Heart left ventricle (tissue), 13 donors: ENCODE data around the gene TMEM82.

ENCODE experiments used
- CTCF ChIP-seq, 12 donors: fragments of 200-600 bp; sonication (generic) in 4 of 12; IDR thresholded peaks; one replicate each; pipeline versions ENCODE4 v1.5.0 to v1.8.0; 2018 to 2022; ENCODE audit warnings: antibody characterized with exemption in 12 of 12, mild to moderate bottlenecking in 5 of 12
- POLR2A ChIP-seq, 2 donors: fragments of 450-650 bp; IDR thresholded peaks; one replicate each; pipeline ENCODE4 v1.6.1; 2017; ENCODE audit warnings: antibody characterized with exemption in 2 of 2, mild to moderate bottlenecking in 2 of 2, moderate library complexity in 2 of 2
- donor health status: ischemic (EF 13 %, LVEDD 7.1; RV severe dilation, severe dysfunction).
- donor health status: DM: no; HTN: yes; CAD: no.
- donor health status: DM: no; HTN: no; CAD: no.
- donor health status: ischemic (EF 25% LVEDD 6.9; RV normal size, moderate dysfunction).
- donor health status: ischemic (EF 25% LVEDD 5.7; RV mildly dilated, moderate dysfunction).
- donor health status: ischemic (EF 35%, LVEDD 5.7; RV mildly dilated, moderate dysfunction).
- donor health status: nonischemic (EF 11% LVEDD 7.7; RV severe dilation, severe dysfunction).
- donor health status: DM: yes; HTN: yes; CAD: no.
- donor health status: PGD.
- donor health status: ischemic (EF 29% LVEDD 5.4; RV normal size, mild dysfunction).
- donor health status: nonischemic (EF 23%, LVEDD 6.1; RV moderate dilation, normal function).

- TF ChIP-seq CTCF (IDR thresholded peaks at IDR 0.05): no peak
- no peak for TF ChIP-seq POLR2A (IDR thresholded peaks at IDR 0.05)
Measured at GRCh38 chr1:15733218-15733725, 9.0 kb upstream of the TMEM82 start.
